HG03060 (cell line): ENCODE results near the gene MTARC2.
A peak's percentile ranks its signal among the peaks of the same experiment; 100 is the strongest.
"Not testable (repeated sequence)": the region's sequence is repeated elsewhere in the genome, so short reads cannot be mapped to it uniquely, and the experiment has no call there.

ENCODE experiments used
- ATAC-seq: cut with Tn5 transposase; IDR thresholded peaks from one replicate; pipeline ENCODE4 v1.9.1; 2021; ENCODE audit warnings: low read depth, moderate number of reproducible peaks; ENCODE audit not compliant: unreplicated experiment

The MTARC2 gene

DNA sequence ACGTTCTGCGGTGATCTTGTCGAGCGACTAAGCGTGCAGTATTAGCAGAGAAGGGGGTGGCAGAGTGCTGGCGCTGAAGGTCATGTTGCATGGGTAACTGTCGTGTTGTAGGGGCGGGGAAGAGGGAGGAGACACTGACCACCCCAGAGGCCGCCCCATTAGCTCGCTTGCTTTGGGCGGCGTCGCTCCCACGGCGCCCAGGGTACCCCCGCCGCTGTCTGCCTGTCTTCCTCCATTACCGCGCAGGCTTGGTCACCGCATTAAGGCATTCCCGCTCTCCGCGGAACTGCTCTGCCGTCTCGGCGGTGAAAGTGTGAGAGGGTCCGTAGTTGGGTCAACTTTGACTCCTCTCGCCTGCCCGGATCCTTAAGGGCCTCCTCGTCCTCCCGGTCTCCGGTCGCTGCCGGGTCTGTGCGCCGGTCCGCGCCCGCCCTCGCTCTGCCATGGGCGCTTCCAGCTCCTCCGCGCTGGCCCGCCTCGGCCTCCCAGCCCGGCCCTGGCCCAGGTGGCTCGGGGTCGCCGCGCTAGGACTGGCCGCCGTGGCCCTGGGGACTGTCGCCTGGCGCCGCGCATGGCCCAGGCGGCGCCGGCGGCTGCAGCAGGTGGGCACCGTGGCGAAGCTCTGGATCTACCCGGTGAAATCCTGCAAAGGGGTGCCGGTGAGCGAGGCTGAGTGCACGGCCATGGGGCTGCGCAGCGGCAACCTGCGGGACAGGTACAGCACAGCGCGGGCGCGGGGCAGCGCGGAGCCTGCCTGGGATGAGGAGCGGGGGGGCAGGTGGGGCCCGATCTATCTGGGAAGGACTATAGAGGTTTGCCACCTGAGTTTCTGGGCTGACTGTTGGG is at the start of gene MTARC2:
TSS of gene MTARC2 (plus strand) at position 234 of the 846 bp plus-strand sequence. CDS start at position 444, 210 bp downstream.
- peak; percentile 78 for ATAC-seq

DNA sequence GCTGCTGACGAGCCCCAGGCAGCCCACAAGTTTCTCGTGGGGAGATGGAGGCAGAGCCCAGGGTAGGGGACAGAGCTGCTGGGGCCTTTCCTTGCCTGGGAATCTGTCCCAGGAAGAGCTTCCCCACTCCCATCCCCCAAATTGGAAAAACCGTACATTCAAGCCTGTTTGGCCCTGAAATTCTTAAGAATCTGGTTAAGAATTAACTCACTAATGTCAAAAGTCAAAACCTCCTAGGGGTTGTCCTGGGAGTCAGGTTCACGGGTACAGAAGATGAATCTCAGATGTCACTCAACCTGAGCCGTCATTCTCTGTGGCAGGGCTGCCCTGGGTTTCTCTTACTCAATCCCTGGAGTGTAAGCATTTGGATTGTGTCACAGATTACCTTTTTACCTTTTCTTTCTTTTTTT is 49.5 kb upstream of the MTARC2 start:
- ATAC-seq: no peak

DNA sequence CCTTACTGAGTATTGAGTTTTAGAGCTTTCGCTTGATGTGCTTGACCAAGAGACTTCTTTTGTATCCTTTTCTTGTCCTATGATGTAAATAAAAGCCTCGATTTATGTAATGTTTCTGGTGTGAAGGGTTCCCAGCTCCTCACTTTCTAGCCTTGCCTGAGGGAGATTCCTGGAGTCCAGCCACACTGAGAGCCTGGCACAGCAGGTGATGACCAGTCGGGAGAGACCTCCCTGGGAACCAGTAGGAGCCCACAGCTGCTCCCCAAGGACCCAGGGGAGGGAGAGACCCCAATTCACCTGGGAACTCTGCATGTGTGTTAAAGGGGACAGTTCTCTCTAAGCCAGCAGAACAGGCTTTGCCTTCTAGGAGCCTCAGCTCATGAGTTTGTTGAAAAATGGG is 49.1 kb upstream of the MTARC2 start:
- no peak for ATAC-seq

DNA sequence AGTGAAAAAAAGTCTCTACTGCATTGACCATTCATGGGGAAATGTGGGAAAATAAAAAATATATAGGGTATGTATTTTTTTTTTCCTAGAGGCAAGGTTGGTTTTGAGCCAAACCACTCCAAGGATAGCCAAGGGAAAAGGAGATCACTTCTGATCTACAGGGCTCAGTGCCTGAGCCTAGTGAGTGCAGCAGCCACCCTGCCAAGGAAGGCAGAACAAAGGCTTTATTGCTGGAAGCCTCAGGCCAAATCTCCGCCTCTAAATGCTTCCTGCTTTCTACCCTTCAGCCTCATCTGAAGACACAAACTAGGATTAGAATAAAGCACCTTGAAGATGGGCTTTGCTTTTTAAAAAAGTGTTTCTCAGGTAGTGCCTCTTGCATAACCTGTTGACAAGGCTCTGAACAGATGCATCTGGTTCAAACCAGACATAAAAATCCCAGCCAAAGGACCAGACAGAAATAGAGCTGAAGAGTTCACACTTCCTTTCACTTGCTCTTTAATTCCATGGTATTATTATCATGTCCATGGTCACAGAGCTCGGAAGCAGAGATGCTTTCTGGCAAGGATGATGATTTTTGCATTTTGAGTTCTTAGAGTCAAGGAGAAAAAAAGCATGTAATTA is 47.5 kb upstream of the MTARC2 start:
- no peak for ATAC-seq

DNA sequence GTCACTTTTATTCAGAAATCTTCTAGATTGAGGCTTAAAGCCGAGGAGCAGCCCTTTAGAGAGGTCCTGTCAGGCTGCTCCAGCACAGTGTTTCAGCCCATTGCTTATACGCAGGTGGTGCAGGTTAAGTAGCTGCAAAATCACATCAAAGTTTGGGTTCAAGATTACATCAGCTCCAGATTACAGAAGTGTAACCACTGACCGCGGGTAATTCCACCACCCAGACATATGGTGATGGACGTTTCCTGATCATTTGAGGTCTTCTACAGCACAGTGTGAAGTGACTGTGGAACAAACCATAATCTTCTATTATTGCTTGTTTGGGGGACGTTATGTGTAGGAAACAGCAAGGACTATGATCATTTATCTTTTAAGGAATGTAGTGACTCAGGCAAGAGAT is 46.1 kb upstream of the MTARC2 start:
- ATAC-seq: no peak

DNA sequence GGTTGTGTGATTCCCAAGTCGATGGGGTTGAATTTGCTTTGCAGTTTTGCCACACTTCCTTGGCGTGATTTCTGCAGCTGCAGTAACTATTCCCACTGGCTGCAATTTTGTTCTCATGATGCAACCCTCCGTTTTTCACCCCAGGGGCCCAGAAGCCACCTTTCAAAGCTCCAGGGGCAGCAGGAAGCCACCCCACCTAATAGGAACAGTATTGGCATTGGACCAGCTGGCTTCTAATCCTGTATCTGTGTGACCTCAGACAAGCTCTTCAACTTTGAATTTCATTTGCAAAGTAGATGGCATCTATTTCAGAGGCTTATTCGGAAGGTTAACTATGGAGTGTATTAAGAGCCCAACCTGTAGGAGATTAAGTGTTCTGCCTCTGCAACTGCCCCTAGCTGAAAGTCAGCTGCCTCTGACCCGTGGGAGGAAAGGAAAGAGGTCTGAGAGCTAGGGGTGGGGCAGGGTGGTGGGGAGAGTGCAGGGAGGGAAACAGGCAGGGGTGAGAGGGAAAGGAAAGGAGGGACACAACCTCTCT is 45.3 kb upstream of the MTARC2 start:
- ATAC-seq: no peak

DNA sequence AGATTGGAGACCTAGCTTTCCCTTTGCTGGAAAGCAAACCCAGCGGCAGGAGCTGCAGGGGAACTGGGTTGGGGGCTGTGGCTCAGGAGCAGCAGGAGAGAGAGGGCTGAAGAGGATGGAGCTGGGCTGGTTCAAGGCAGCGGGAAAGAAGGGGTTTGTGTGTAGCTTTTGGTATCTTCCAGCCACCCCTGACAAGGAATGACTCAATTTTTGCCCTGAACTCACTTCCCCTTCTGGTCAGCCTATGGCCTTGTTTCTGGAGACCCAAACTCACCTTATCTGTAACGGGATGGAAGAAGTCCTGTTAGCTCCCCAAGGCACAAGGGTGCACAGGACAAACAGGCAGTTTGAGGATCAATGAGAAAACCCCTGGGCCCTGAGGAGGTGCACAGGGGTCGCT is 44.8 kb upstream of the MTARC2 start:
- no peak for ATAC-seq

DNA sequence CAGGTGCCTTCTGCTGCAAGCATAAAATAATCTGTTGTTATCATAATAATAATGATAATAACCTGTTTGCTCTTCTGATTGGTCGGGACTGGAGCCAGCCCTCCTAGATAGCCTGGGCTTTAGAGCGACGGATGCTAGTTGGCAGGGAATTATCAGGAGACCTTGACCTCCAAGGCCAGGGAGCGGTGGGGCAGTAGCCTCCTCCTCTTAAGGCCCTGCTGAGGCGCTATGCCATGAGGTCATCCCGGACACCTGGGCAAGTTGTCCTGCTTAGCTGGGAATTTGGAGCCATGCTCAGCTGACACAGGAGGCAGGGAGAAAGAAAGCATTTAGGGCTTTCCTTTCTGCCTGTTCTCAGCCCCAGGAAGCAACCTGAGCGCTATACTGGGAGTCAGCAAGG is 42.3 kb upstream of the MTARC2 start:
- no peak for ATAC-seq

DNA sequence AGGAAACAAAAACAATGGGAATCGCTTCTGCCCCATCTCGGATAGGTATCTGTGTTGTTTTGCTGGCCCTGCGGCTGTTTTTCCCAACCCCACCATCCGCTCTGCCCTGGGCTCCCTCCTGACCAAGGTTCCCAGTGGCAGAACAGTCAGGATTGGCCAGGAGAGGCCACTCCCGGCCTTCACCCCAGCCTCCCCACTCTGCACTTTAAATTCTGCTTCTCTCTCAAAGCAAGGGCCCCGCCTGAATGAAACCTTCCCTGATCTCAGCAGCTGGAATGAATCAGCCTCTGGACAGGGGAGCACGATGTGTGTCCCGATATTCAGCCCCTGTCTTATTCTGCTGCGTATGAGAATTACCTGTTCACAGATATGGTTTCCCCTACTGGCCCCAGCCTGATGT is 41.6 kb upstream of the MTARC2 start:
- no peak for ATAC-seq

DNA sequence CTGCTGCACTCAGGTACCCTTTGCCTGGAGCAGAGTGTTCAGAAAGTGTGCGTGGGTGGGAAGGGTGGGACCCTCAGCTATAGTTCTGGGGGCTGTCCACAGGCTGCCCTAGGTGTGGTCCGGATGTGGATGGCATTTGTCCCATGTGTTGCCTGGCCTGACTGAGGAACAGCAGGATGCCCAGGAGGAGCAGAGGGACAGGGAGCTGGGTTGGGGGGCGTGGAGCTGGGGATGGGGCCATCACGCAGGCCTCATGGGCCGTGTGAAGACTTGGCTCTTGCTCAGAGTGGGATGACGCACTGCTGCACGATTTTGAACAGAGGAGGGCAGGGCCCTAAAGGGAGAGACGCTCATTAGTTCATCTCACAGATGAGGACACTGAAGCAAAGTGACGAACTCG is 41.0 kb upstream of the MTARC2 start:
- no peak for ATAC-seq

DNA sequence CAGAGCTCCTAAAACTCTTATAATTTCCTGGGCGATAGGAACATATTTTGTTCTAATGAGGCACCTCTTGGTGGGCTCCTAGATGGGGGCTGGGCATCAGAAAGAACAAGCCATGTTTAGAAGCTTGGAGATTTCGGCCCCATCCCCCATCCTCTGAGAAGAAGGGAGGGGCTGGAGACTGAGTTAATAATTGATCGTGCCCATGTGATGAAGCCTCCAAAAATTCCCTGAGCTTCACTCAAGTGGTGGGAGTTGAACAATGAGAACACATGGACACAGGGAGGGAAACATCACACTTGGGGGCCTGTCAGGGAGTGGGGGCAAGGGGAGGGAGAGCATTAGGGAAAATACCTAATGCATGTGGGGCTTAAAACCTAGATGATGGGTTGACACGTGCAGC is 39.9 kb upstream of the MTARC2 start:
- ATAC-seq: no peak

DNA sequence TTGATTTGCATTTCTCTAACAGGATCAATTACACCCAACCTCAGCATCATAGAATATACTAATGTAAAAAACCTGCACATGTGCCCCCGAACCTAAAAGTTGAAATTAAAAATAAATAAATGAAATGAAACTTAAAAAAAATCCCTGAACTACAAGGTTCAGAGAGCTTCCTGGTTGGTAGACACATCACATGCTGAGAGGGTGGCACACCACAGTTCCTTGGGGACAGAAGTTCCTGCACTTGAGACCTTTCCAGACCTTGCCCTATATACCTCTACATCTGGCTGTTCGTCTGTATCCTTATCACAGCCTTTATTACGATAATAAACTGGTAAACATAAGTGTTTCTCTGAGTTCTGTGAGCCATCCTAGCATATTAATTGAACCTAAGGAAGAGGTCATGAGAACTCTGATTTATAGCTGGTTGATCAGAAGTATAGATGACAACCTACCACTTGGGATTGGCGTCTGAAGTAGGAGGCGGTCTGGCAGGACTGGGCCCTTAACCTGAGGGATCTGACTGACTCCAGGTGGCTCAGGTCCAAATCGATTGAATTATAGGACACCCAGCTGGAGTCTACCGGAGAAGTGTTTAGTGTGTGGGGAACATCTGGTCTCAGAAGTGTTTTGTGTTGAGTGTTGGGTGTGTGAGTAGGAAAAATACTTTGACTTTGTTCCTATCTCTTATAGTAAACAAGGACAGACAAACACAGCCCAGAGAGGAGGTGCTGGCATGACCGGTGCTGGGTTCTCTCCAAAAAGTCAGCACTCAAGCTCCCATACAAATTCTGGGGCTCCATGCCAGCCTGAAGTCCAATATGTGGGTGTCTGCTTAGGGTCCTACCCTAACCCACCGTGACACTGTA is 39.0 kb upstream of the MTARC2 start:
- peak; percentile 30 for ATAC-seq

DNA sequence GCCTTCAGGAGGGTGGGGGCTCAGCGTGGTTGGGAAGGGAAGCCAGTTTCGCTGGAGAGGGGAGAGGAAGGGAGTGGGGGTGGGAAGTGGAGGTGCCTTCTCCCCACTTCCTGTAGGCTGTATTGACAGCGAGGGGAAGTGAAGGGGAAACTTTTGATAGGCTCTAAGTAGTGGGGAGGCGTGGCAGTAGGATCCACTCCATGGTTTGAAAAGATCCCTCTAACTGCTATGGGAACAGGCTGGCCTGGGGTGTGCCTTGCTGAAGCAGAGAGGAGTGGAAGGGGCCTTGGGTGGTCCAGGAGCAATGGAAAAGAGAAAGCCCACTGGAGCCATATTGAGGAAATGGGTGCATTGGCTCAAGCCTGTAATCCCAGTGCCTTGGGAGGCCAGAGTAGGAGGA is 37.8 kb upstream of the MTARC2 start:
- no peak for ATAC-seq

DNA sequence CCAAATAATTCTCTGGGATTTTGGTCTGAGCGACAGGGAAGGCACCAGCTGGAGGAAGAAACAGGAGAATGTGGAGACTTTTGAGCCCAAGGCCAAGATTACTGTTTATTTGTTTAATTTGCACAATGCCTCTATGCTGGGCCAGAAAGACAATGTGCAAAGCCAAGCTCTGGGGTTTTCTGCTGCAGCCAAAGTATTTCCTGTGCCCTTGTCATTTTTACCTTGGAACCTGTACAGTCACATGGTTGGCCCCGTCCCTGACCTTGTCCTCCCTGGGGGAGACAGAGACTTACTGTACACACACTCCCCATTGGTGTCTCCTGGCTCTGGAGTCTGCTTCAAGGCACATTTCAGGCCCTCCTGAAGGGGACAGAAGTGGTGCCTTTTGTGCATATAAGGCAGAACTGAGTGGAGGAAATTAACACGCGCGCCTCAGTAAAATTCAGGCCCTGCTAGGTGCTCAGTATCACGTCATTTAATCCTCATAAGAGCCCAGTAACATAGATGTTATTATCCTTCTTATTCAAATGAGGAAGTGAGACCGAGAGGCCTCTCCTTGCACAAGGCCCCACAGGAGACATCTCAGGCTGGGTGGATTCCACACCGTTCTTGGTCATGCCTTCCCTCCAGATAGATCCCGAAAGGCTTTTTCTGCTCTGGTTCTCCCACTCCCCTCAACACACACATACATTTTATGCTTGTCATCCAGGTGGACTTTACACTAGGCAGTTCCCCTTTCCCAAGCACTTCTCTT is 36.9 kb upstream of the MTARC2 start:
- peak; percentile 82 for ATAC-seq

DNA sequence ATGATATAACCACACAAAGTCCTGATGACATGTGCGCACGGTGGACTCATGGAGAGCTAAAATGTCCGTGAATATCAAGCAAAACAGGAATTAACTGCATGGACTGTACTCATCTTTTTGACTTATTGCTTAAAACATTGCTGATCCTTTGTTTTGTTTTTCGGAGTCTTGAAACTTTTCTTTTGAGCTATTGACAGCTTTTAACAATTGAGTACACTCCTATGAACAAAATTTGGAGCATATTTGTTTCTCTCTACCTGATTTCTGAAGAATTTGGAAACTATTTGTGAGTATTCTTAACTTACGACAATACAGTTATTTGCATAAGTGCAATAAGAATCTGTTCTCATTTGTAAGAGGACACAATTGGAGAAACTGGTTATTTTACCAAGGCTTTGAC is 32.1 kb upstream of the MTARC2 start:
- ATAC-seq: not testable (repeated sequence)

DNA sequence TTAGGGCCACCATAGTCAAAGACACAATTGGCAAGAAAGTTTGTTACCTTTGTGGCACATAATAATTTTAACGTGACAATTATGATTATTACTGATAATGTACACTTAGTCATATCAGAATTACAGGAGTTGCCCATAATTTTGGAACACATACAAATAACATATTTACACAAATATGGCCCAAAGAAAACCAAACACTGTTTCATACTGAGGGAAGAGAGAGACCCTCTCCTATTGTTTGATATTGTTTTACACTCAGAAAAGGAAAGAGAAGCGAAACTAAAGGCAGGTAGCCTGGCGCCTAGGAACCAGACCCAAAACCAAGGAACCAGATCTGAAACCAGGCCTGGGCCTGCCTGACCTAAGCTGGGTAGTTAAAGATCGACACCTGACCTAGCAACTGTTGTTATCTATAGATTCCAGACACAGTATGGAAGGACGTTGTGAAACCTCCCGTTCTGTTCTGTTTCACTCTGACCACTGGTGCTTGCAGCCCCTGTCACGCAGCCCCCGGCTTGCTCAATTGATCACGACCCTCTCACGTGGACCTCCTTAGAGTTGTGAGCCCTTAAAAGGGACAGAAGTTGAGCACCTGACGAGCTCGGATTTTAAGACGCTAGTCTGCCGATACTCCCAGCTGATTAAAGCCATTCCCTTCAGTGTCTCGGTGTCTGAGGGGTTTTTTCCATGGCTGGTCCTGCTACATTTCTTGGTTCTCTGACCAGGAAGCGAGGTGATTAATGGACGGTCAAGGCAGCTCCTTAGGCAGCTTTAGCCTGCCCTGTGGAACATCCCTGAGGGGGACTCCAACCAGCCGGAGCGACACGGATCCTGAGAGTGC is 30.1 kb upstream of the MTARC2 start:
- ATAC-seq: no peak

DNA sequence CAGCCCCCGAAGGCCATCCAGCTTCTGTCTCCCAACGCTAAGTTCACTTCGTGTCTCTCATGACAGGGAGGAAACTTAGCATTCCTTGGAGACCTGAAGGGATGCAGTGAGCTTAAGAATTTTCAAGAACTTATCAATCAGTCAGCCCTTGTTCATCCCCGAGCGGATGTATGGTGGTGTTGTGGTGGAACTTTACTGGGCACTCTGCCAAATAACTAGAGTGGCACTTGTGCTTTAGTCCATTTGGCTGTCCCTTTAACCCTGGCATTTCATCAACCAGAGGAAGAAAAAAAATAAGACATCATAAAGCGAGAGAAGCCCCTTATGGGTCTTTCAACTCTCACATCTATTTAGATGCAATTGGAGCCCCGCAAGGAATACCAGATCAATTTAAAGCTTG is 26.9 kb upstream of the MTARC2 start:
- ATAC-seq: not testable (repeated sequence)

DNA sequence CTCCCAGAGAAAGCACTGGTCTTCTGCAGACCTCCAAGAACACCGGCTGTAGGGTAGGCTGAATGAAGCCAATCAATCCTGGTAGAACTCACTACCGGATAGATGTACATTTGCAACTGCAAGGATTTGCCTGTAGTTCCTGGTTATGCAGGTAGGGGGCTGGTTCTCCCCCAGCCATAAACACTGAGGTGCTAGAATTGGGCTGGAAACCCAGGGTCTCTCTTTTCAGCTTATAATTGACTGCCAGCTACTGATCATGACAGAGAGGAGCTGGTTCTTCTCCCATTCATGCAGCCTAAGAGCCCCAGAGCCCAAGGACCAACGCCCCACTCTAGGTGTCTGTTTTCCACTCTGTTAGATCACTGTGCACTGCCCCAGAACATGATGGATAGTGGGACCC is 21.5 kb upstream of the MTARC2 start:
- no peak for ATAC-seq

DNA sequence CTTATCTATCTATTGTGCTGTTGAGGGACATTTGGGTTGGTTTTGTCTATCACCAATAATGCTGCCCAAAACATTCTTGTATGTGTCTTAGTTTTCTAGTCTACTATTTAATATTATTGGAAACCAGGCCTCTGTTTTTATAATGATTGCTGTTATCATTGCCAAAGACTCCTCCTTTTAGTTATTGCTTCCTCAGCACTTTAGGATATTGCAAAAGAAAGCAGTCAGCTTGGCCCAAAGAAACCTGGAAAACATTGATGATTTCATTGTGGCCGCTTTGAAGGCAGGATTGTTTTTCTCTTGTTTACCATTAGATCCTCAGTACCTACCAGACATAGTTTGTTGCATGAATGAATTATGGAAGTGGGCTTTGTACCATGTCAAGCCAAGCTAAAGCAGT is 20.6 kb upstream of the MTARC2 start:
- no peak for ATAC-seq
